ENCODE data around the gene XBP1.

XBP1 gene

GRCh38 chr22:28795932-28796856, 4.2 kb downstream of the XBP1 start:
- TF ChIP-seq CTCF (IDR thresholded peaks at IDR 0.05): no peak

GRCh38 chr22:28795071-28795693, 5.2 kb downstream of the XBP1 start:
- H3K36me3 ChIP-seq (ENCODE audit: control insufficient read depth, insufficient read depth, low read length): no peaks in the 10 kb centered on the region
- no peaks in the 10 kb centered on the region for H3K9me3 ChIP-seq (ENCODE audit: control insufficient read depth, low read length)
- no peak overlapping the region for H3K4me3 ChIP-seq (ENCODE audit: low read depth, low read length)
- H2AFZ ChIP-seq: no peak overlapping the region
- no peak overlapping the region for H3K9ac ChIP-seq
- peak overlapping the region; percentile 19 for H3K27ac ChIP-seq
- no peak overlapping the region for H3K4me2 ChIP-seq (ENCODE audit: low read length)
- H3K27me3 ChIP-seq (ENCODE audit: control insufficient read depth, insufficient read depth, low read length): no peaks in the 10 kb centered on the region
- peaks cover 13% of the 10 kb centered on the region for H3K4me1 ChIP-seq
- TF ChIP-seq CTCF (IDR thresholded peaks at IDR 0.05): no peak
- peaks cover 16% of the 10 kb centered on the region for H3K79me2 ChIP-seq

More at GRCh38 chr22:28795932-28796856, 4.2 kb downstream of the XBP1 start:
- H3K36me3 ChIP-seq (ENCODE audit: control insufficient read depth, insufficient read depth, low read length): no peaks in the 10 kb centered on the region
- no peaks in the 10 kb centered on the region for H3K27me3 ChIP-seq (ENCODE audit: control insufficient read depth, insufficient read depth, low read length)
- H2AFZ ChIP-seq: no peak overlapping the region
- H3K4me1 ChIP-seq: peaks cover 13% of the 10 kb centered on the region
- no peak overlapping the region for H3K9ac ChIP-seq
- peak overlapping the region; percentile 9 for H3K27ac ChIP-seq
- H3K4me3 ChIP-seq (ENCODE audit: low read depth, low read length): no peak overlapping the region
- peaks cover 17% of the 10 kb centered on the region for H3K79me2 ChIP-seq
- no peaks in the 10 kb centered on the region for H3K9me3 ChIP-seq (ENCODE audit: control insufficient read depth, low read length)
- H3K4me2 ChIP-seq (ENCODE audit: low read length): no peak overlapping the region

GRCh38 chr22:28793976-28794584, 6.3 kb downstream of the XBP1 start:
- Histone ChIP-seq H2AFZ (no peak overlapping the region), H3K9ac (no peak overlapping the region), H3K9me3 (ENCODE audit: control insufficient read depth, low read length) (no peaks in the 10 kb centered on the region), H3K4me1 (peaks cover 13% of the 10 kb centered on the region), H3K27ac (no peak overlapping the region), H3K4me2 (ENCODE audit: low read length) (no peak overlapping the region), H3K79me2 (peaks cover 14% of the 10 kb centered on the region), H3K36me3 (ENCODE audit: control insufficient read depth, insufficient read depth, low read length) (no peaks in the 10 kb centered on the region), H3K4me3 (ENCODE audit: low read depth, low read length) (no peak overlapping the region), H3K27me3 (ENCODE audit: control insufficient read depth, insufficient read depth, low read length) (no peaks in the 10 kb centered on the region)
- TF ChIP-seq CTCF (IDR thresholded peaks at IDR 0.05): no peak

- TF ChIP-seq CTCF (IDR thresholded peaks at IDR 0.05): no peak
- H2AFZ ChIP-seq: no peak overlapping the region
- H3K4me3 ChIP-seq (ENCODE audit: low read depth, low read length): no peak overlapping the region
- no peak overlapping the region for H3K9ac ChIP-seq
- H3K4me1 ChIP-seq: peaks cover 13% of the 10 kb centered on the region
- no peak overlapping the region for H3K4me2 ChIP-seq (ENCODE audit: low read length)
- H3K9me3 ChIP-seq (ENCODE audit: control insufficient read depth, low read length): no peaks in the 10 kb centered on the region
- no peak overlapping the region for H3K27ac ChIP-seq
- peaks cover 8% of the 10 kb centered on the region for H3K79me2 ChIP-seq
- no peaks in the 10 kb centered on the region for H3K36me3 ChIP-seq (ENCODE audit: control insufficient read depth, insufficient read depth, low read length)
- no peaks in the 10 kb centered on the region for H3K27me3 ChIP-seq (ENCODE audit: control insufficient read depth, insufficient read depth, low read length)
Measured at GRCh38 chr22:28792491-28793383, 7.6 kb downstream of the XBP1 start.
